HepG2 (cell line): ENCODE results near the gene ENTREP3. TPM values are rescaled to one million over a fixed set of nuclear protein-coding genes. Genes with fewer than 3 reads are reported as not detected.

Source experiments
- ADNP ChIP-seq: sonication (generic); formaldehyde crosslinking; IDR thresholded peaks from 2 replicates; pipeline ENCODE4 v1.4.0; 2020; ENCODE audit warnings: missing genetic modification reagents
- ASH2L ChIP-seq: fragments of 300-600, 200-600 bp; sonication (generic); IDR thresholded peaks from 2 replicates; pipeline ENCODE4 v1.7.0; 2017; ENCODE audit warnings: low read depth, mild to moderate bottlenecking, moderate library complexity, mixed read lengths, low read length; ENCODE audit not compliant: insufficient read length
- CBFB ChIP-seq: sonication (generic); formaldehyde crosslinking; IDR thresholded peaks from 2 replicates; pipeline ENCODE4 v1.4.0; 2020; ENCODE audit warnings: missing genetic modification reagents
- GABPA ChIP-seq, 2 experiments: IDR thresholded peaks; 2 replicates each; pipeline ENCODE4 v1.6.1; 2011 to 2016; ENCODE audit warnings: low read depth in 2 of 2, low read length in 1 of 2, missing biosample characterization in 1 of 2, missing genetic modification characterization in 1 of 2
- ISX ChIP-seq: sonication (generic); formaldehyde crosslinking; conservative IDR thresholded peaks from 2 replicates; pipeline ENCODE4 v1.5.0; 2020; ENCODE audit warnings: missing genetic modification reagents
- KLF9 ChIP-seq: IDR thresholded peaks from 2 replicates; pipeline ENCODE4 v1.6.1; 2016; ENCODE audit warnings: low read depth
- MIER3 ChIP-seq: IDR thresholded peaks from 2 replicates; pipeline ENCODE4 v1.6.1; 2016; ENCODE audit warnings: missing compliant biosample characterization, borderline replicate concordance
- NAIF1 ChIP-seq: sonication (generic); formaldehyde crosslinking; IDR thresholded peaks from 2 replicates; pipeline ENCODE4 v1.5.0; 2020; ENCODE audit warnings: mild to moderate bottlenecking, missing genetic modification reagents, borderline replicate concordance
- SPEN ChIP-seq: sonication (generic); formaldehyde crosslinking; IDR thresholded peaks from 2 replicates; pipeline ENCODE4 v1.5.1; 2020; ENCODE audit warnings: low read depth, mild to moderate bottlenecking, missing genetic modification reagents
- ZBTB1 ChIP-seq: sonication (generic); formaldehyde crosslinking; IDR thresholded peaks from 2 replicates; pipeline ENCODE4 v1.4.0; 2020; ENCODE audit warnings: missing genetic modification reagents, borderline replicate concordance
- ZBTB7A ChIP-seq: sonication (generic); formaldehyde crosslinking; IDR thresholded peaks from 2 replicates; pipeline ENCODE4 v1.8.0; 2022; ENCODE audit warnings: mild to moderate bottlenecking, missing genetic modification reagents
- ZFP41 ChIP-seq: sonication (generic); formaldehyde crosslinking; IDR thresholded peaks from 2 replicates; pipeline ENCODE4 v1.4.0; 2020; ENCODE audit warnings: mild to moderate bottlenecking, missing genetic modification reagents, borderline replicate concordance
- ZNF138 ChIP-seq: sonication (generic); formaldehyde crosslinking; IDR thresholded peaks from 2 replicates; pipeline ENCODE4 v1.5.0; 2020; ENCODE audit warnings: mild to moderate bottlenecking, low read depth, missing genetic modification reagents
- ZNF260 ChIP-seq: sonication (generic); formaldehyde crosslinking; IDR thresholded peaks from 2 replicates; pipeline ENCODE4 v1.4.0; 2020; ENCODE audit warnings: missing genetic modification reagents, low read depth, mild to moderate bottlenecking, borderline replicate concordance
- ZNF3 ChIP-seq: IDR thresholded peaks from 2 replicates; pipeline ENCODE4 v1.7.0; 2017; ENCODE audit warnings: inconsistent platforms
- ZNF333 ChIP-seq: sonication (generic); formaldehyde crosslinking; IDR thresholded peaks from 2 replicates; pipeline ENCODE4 v1.4.0; 2020; ENCODE audit warnings: mild to moderate bottlenecking, missing genetic modification reagents, borderline replicate concordance
- ZNF33A ChIP-seq: sonication (generic); formaldehyde crosslinking; IDR thresholded peaks from 2 replicates; pipeline ENCODE4 v1.5.1; 2020; ENCODE audit warnings: missing genetic modification reagents, mild to moderate bottlenecking, moderate library complexity, borderline replicate concordance
- ZNF354B ChIP-seq: sonication (generic); formaldehyde crosslinking; IDR thresholded peaks from 2 replicates; pipeline ENCODE4 v1.8.0; 2022; ENCODE audit warnings: mild to moderate bottlenecking, missing genetic modification reagents
- ZNF432 ChIP-seq: sonication (generic); formaldehyde crosslinking; IDR thresholded peaks from 2 replicates; pipeline ENCODE4 v1.5.0; 2020; ENCODE audit warnings: missing genetic modification reagents, mild to moderate bottlenecking, borderline replicate concordance
- ZNF510 ChIP-seq: sonication (generic); formaldehyde crosslinking; IDR thresholded peaks from 2 replicates; pipeline ENCODE4 v1.4.0; 2020; ENCODE audit warnings: low read depth, mild to moderate bottlenecking, missing genetic modification reagents
- ZNF569 ChIP-seq: sonication (generic); formaldehyde crosslinking; IDR thresholded peaks from 2 replicates; pipeline ENCODE4 v1.5.0; 2020; ENCODE audit warnings: mild to moderate bottlenecking, missing genetic modification reagents, moderate library complexity, borderline replicate concordance
- polyA plus RNA-seq, 8 experiments: library from polyadenylated mRNA; depleted of rRNA in 3 of 8; stranded (reverse) in 7 of 8; unstranded in 1 of 8; fragments of >200 nt; fragmentation: Illumina TruSeq in 4 of 8; extraction: Trizol in 4 of 8; gene quantifications; 2 replicates each; pipeline versions ENCODE4 v1.2.1 to v1.2.3, GENCODE V29; 2011 to 2016; ENCODE audit warnings: low read depth in 4 of 8, missing spikeins in 1 of 8, mixed read lengths in 1 of 8; ENCODE audit not compliant: insufficient read depth in 1 of 8
- total RNA-seq, 5 experiments: library from RNA; depleted of rRNA; stranded (reverse); fragments of >200 nt; fragmentation: Illumina TruSeq; extraction: Trizol; gene quantifications; 2 replicates each; pipeline ENCODE4 v1.2.3, GENCODE V29; 2016; ENCODE audit warnings: low read depth in 1 of 5
- TF ChIP-seq, protein P1 (sequence below): sonication (generic); formaldehyde crosslinking; IDR thresholded peaks from 2 replicates; pipeline ENCODE4 v1.5.1; 2020; ENCODE audit warnings: mild to moderate bottlenecking, missing genetic modification reagents, moderate library complexity
- TF ChIP-seq, protein P2 (sequence below): IDR thresholded peaks from 2 replicates; pipeline ENCODE4 v1.6.1; 2012; ENCODE audit warnings: inconsistent platforms
- TF ChIP-seq, protein P3 (sequence below): sonication (generic); formaldehyde crosslinking; IDR thresholded peaks from 2 replicates; pipeline ENCODE4 v1.8.1; 2023; ENCODE audit warnings: missing genetic modification reagents, inconsistent platforms, borderline replicate concordance
- TF ChIP-seq, protein P4 (sequence below): sonication (generic); formaldehyde crosslinking; IDR thresholded peaks from 2 replicates; pipeline ENCODE4 v1.5.1; 2020; ENCODE audit warnings: missing genetic modification reagents, mild to moderate bottlenecking, borderline replicate concordance

ENTREP3 gene
- total and polyA plus RNA-seq, 2 of the 13 experiments (the other 11 are each of a cell fraction or from before 2014, with no cell fraction given), result 4.1 to 9.9 TPM

GRCh38 chr1:155241069-155241679, 14.1 kb downstream of the ENTREP3 start (continued):
- TF ChIP-seq, protein P1, sequence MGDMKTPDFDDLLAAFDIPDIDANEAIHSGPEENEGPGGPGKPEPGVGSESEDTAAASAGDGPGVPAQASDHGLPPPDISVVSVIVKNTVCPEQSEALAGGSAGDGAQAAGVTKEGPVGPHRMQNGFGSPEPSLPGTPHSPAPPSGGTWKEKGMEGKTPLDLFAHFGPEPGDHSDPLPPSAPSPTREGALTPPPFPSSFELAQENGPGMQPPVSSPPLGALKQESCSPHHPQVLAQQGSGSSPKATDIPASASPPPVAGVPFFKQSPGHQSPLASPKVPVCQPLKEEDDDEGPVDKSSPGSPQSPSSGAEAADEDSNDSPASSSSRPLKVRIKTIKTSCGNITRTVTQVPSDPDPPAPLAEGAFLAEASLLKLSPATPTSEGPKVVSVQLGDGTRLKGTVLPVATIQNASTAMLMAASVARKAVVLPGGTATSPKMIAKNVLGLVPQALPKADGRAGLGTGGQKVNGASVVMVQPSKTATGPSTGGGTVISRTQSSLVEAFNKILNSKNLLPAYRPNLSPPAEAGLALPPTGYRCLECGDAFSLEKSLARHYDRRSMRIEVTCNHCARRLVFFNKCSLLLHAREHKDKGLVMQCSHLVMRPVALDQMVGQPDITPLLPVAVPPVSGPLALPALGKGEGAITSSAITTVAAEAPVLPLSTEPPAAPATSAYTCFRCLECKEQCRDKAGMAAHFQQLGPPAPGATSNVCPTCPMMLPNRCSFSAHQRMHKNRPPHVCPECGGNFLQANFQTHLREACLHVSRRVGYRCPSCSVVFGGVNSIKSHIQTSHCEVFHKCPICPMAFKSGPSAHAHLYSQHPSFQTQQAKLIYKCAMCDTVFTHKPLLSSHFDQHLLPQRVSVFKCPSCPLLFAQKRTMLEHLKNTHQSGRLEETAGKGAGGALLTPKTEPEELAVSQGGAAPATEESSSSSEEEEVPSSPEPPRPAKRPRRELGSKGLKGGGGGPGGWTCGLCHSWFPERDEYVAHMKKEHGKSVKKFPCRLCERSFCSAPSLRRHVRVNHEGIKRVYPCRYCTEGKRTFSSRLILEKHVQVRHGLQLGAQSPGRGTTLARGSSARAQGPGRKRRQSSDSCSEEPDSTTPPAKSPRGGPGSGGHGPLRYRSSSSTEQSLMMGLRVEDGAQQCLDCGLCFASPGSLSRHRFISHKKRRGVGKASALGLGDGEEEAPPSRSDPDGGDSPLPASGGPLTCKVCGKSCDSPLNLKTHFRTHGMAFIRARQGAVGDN (CRISPR knock-in tag), result no peak
- TF ChIP-seq ZNF3 (CRISPR knock-in tag), result no peak
- TF ChIP-seq, protein P2, sequence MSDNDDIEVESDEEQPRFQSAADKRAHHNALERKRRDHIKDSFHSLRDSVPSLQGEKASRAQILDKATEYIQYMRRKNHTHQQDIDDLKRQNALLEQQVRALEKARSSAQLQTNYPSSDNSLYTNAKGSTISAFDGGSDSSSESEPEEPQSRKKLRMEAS, result peak; percentile 59
- TF ChIP-seq SPEN (CRISPR knock-in tag), result peak; percentile 51; the same call in 1 of the 2 replicates
- TF ChIP-seq MIER3, result 0 out of 2 replicates have a peak, but pooled peaks have one; percentile 51
- TF ChIP-seq NAIF1 (CRISPR knock-in tag), result no peak
- TF ChIP-seq CBFB (CRISPR knock-in tag), result 0 out of 2 replicates have a peak, but pooled peaks have one; percentile 28
- no peak for TF ChIP-seq ZBTB7A (CRISPR knock-in tag)
- TF ChIP-seq ZNF138 (CRISPR knock-in tag), result no peak
- TF ChIP-seq ISX (CRISPR knock-in tag), result no peak
- no peak for TF ChIP-seq ZNF260
- TF ChIP-seq, protein P3, sequence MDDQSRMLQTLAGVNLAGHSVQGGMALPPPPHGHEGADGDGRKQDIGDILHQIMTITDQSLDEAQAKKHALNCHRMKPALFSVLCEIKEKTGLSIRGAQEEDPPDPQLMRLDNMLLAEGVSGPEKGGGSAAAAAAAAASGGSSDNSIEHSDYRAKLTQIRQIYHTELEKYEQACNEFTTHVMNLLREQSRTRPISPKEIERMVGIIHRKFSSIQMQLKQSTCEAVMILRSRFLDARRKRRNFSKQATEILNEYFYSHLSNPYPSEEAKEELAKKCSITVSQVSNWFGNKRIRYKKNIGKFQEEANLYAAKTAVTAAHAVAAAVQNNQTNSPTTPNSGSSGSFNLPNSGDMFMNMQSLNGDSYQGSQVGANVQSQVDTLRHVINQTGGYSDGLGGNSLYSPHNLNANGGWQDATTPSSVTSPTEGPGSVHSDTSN (CRISPR knock-in tag), result no peak
- no peak for TF ChIP-seq ADNP (CRISPR knock-in tag)
- TF ChIP-seq ZNF333 (CRISPR knock-in tag), result no peak
- no peak for TF ChIP-seq ZNF354B
- no peak for TF ChIP-seq ASH2L
- TF ChIP-seq ZNF510 (CRISPR knock-in tag), result no peak
- no peak for TF ChIP-seq GABPA (IDR thresholded peaks at IDR 0.05; ENCODE audit: low read depth, low read length)
- peak; percentile 86 for TF ChIP-seq GABPA (CRISPR knock-in tag; IDR thresholded peaks at IDR 0.05; ENCODE audit: low read depth)
- TF ChIP-seq, protein P4, sequence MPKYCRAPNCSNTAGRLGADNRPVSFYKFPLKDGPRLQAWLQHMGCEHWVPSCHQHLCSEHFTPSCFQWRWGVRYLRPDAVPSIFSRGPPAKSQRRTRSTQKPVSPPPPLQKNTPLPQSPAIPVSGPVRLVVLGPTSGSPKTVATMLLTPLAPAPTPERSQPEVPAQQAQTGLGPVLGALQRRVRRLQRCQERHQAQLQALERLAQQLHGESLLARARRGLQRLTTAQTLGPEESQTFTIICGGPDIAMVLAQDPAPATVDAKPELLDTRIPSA (CRISPR knock-in tag), result no peak
- TF ChIP-seq ZFP41 (CRISPR knock-in tag), result no peak
- TF ChIP-seq ZNF432, result no peak
- no peak for TF ChIP-seq KLF9 (CRISPR knock-in tag)
- no peak for TF ChIP-seq ZNF569 (CRISPR knock-in tag)
- TF ChIP-seq ZNF33A (CRISPR knock-in tag), result no peak
- TF ChIP-seq ZBTB1 (CRISPR knock-in tag), result no peak
